Measurements from ENCODE around the gene CCDC13.

Gene CCDC13

GRCh38 chr3:42799376-42799775, 26.3 kb upstream of the CCDC13 start:
- no peak for DNase-seq

GRCh38 chr3:42796332-42796885, 23.4 kb upstream of the CCDC13 start:
- DNase-seq: no peak

GRCh38 chr3:42795621-42796181, 22.6 kb upstream of the CCDC13 start:
- no peak for DNase-seq

- DNase-seq: no peak
Observed at GRCh38 chr3:42790714-42791229, 17.7 kb upstream of the CCDC13 start.

GRCh38 chr3:42786631-42787030, 13.6 kb upstream of the CCDC13 start:
- DNase-seq: no peak

- DNase-seq: no peak
Observed at GRCh38 chr3:42786212-42786611, 13.2 kb upstream of the CCDC13 start.

GRCh38 chr3:42780892-42781700, 8.0 kb upstream of the CCDC13 start:
- DNase-seq: no peak

- no peak for DNase-seq
Observed at GRCh38 chr3:42780398-42780797, 7.3 kb upstream of the CCDC13 start.

- no peak for DNase-seq
Observed at GRCh38 chr3:42778644-42779043, 5.6 kb upstream of the CCDC13 start.

GRCh38 chr3:42773409-42773751, 327 bp upstream of the CCDC13 start:
- DNase-seq: no peak

- no peak for DNase-seq
Observed at GRCh38 chr3:42771271-42771670, 1.8 kb downstream of the CCDC13 start.

GRCh38 chr3:42769477-42770131, 3.4 kb downstream of the CCDC13 start:
- no peak for DNase-seq

- no peak for DNase-seq
Observed at GRCh38 chr3:42764561-42765295, 8.3 kb downstream of the CCDC13 start.

- DNase-seq: no peak
Observed at GRCh38 chr3:42764115-42764514, 8.9 kb downstream of the CCDC13 start.

- no peak for DNase-seq
Observed at GRCh38 chr3:42763021-42763420, 10.0 kb downstream of the CCDC13 start.

GRCh38 chr3:42762046-42762724, 10.9 kb downstream of the CCDC13 start:
- DNase-seq: no peak

GRCh38 chr3:42758126-42758525, 14.9 kb downstream of the CCDC13 start:
- no peak for DNase-seq

GRCh38 chr3:42756681-42757213, 16.3 kb downstream of the CCDC13 start:
- no peak for DNase-seq

GRCh38 chr3:42755681-42756578, 17.1 kb downstream of the CCDC13 start:
- DNase-seq: peak; percentile 13

GRCh38 chr3:42753757-42754156, 19.3 kb downstream of the CCDC13 start:
- no peak for DNase-seq

- no peak for DNase-seq
Observed at GRCh38 chr3:42752961-42753360, 20.1 kb downstream of the CCDC13 start.

Measured in activated CD4-positive, alpha-beta T cell treated with anti-CD3 and anti-CD28 coated beads, Interleukin-2, amount 50 U/mL, for 1 hour (primary cell).